Mesothelial cell of epicardium (in vitro differentiated cells): ENCODE results near the gene AGO4. TPM values are rescaled to one million over a fixed set of nuclear protein-coding genes. Genes with fewer than 3 reads are reported as not detected.

Source experiments
- DNase-seq, 2 experiments: peaks; one replicate each; pipeline ENCODE4 v3.0.0; 2021; ENCODE audit warnings: low spot score in 2 of 2; ENCODE audit not compliant: unreplicated experiment in 2 of 2
- H3K27ac Mint-ChIP-seq: 2 replicates; pipeline ENCODE4 v1.8.0; 2021; ENCODE audit warnings: mixed read lengths
- H3K27me3 Mint-ChIP-seq: 2 replicates; pipeline ENCODE4 v1.8.0; 2021; ENCODE audit warnings: low read depth, mixed read lengths
- H3K36me3 Mint-ChIP-seq: 2 replicates; pipeline ENCODE4 v1.8.0; 2021; ENCODE audit warnings: mixed read lengths
- H3K4me1 Mint-ChIP-seq: 2 replicates; pipeline ENCODE4 v1.8.0; 2021; ENCODE audit warnings: mixed read lengths
- H3K4me3 Mint-ChIP-seq: 2 replicates; pipeline ENCODE4 v1.8.0; 2021; ENCODE audit warnings: mild to moderate bottlenecking, moderate library complexity, mixed read lengths
- H3K9me3 Mint-ChIP-seq: 2 replicates; pipeline ENCODE4 v1.8.0; 2021; ENCODE audit warnings: mixed read lengths
- total RNA-seq: library from RNA; stranded (reverse); gene quantifications from 3 replicates; pipeline ENCODE4 v1.2.1, GENCODE V29; 2021
- TF ChIP-seq, protein P1 (sequence below): fragments of 200-600 bp; sonication (generic); IDR thresholded peaks from one replicate; pipeline ENCODE4 v1.5.0; 2021; ENCODE audit warnings: antibody characterized with exemption; ENCODE audit not compliant: unreplicated experiment

Gene AGO4
- total RNA-seq, result 25.1 to 27.1 TPM (median 26.5 TPM) in 3 replicates

DNA sequence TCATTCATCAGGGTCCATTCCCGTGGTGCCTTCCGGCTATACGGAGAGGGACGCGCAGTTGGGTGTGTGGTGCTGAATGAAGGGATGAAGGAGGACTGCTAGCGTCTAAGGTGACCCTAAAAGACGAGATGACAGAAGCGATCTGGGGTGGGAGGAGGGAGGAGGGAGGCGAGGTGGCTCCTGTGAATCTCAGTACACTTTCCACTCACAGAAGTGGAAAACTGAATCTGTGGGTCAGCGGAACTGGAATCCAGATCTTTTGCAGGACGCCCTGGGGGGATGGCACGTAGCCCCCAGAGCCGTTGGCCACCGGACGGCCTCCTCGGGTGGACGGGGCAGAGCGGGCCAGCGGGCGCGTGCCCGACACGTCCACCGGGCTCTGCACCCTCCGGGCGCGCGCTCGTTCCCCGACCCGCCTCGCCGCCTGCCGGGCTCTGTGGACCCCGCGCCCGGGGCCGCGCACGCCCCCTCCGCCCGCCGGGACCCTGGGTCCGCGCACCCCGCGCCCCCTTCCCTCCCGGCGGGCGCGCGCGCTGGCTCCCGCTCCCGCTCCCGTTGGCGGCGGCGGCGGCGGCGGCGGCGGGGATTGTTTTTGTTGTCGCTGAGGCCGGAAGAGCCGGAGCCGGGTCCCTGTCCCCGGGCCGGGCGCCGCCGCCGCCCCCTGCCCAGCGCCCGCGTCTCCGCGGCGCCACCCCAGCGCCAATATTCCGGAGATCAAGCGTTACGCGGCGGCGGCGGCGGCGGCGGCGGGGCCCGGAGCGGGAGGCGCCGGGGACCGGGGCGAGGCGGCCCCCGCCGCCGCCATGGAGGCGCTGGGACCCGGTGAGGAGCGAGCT is at the start of gene AGO4:
Gene AGO4, plus strand, starts transcription at position 403 of the 836 bp plus-strand sequence. Its CDS starts 401 bp downstream, at position 804.
- DNase-seq, result peak; percentile 57 to 60
- Mint-ChIP-seq H3K27ac (peak within 1 kb of the TSS; percentile 95), H3K4me3 (peak within 1 kb of the TSS; percentile 96), H3K36me3 (no peaks in the 10 kb centered on the region), H3K27me3 (no peaks in the 10 kb centered on the region), H3K9me3 (no peaks in the 10 kb centered on the region), H3K4me1 (peaks cover 21% of the 10 kb centered on the region)
- TF ChIP-seq, protein P1, sequence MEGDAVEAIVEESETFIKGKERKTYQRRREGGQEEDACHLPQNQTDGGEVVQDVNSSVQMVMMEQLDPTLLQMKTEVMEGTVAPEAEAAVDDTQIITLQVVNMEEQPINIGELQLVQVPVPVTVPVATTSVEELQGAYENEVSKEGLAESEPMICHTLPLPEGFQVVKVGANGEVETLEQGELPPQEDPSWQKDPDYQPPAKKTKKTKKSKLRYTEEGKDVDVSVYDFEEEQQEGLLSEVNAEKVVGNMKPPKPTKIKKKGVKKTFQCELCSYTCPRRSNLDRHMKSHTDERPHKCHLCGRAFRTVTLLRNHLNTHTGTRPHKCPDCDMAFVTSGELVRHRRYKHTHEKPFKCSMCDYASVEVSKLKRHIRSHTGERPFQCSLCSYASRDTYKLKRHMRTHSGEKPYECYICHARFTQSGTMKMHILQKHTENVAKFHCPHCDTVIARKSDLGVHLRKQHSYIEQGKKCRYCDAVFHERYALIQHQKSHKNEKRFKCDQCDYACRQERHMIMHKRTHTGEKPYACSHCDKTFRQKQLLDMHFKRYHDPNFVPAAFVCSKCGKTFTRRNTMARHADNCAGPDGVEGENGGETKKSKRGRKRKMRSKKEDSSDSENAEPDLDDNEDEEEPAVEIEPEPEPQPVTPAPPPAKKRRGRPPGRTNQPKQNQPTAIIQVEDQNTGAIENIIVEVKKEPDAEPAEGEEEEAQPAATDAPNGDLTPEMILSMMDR, result no peak

DNA sequence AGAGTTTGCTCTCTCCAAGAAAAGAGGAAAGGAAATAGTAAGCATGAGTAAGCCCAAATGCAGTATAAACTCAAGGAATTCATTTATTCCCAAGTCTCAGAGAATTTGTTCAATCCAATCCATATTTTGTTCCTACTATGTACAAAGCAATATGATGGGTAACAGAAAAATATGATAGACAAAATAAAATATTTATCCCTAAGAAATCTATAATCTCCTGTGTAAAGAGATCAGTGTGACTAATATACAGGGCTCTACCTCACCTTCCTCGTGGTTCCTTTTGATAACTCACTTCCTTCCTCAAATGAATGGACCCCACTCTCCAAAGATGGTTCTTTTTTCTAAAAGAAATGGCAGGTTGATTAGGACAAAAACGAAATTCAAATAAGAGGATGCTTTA is 45.7 kb upstream of the AGO4 start:
- H3K27me3 Mint-ChIP-seq, result no peaks in the 10 kb centered on the region
- DNase-seq, result no peak
- H3K9me3 Mint-ChIP-seq, result no peaks in the 10 kb centered on the region
- H3K4me3 Mint-ChIP-seq, result no peak overlapping the region
- TF ChIP-seq, protein P1, result no peak
- no peak overlapping the region for H3K27ac Mint-ChIP-seq
- peaks cover 4% of the 10 kb centered on the region for H3K36me3 Mint-ChIP-seq
- peaks cover 10% of the 10 kb centered on the region for H3K4me1 Mint-ChIP-seq

DNA sequence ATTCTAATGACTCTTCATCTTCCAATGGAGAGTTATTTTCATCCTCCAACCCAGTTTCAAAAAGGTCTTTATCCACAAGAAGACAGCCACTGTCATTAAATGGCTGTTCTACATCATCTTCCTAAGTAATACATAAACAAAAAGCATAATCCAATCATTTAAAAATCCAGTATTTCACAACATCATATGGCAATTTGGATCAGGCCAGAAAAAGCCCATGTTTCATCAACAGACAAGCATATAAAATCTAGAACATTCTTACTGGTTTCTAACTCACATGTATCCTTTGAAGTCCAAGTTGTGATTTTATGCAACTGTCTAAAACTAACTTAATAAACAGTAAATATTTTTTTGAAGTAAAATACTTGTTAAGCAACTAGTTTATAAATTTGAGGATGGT is 44.6 kb upstream of the AGO4 start:
- no peaks in the 10 kb centered on the region for H3K27me3 Mint-ChIP-seq
- peaks cover 4% of the 10 kb centered on the region for H3K36me3 Mint-ChIP-seq
- peaks cover 10% of the 10 kb centered on the region for H3K4me1 Mint-ChIP-seq
- no peak overlapping the region for H3K27ac Mint-ChIP-seq
- no peaks in the 10 kb centered on the region for H3K9me3 Mint-ChIP-seq
- TF ChIP-seq, protein P1, result no peak
- DNase-seq, result no peak
- no peak overlapping the region for H3K4me3 Mint-ChIP-seq

DNA sequence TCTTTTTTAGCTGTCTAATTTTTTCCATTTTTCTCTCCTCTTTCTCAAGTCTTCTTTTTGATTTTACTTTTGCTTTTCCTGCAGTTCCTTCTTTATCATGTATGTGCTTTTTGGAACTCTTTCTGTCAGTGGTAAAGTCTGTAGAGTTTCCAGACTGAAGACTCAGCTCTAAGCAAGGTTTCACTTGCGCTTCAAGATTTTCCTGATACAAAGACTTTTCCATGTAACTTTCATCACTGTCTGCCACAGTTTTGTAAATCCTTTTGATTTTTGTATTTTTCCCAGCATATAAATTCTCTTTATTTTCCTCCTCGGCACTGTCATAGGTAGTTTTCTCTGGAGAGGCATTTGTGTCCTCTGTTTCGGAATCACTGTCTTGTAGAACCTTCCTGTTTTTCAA is 43.5 kb upstream of the AGO4 start:
- TF ChIP-seq, protein P1, result no peak
- Mint-ChIP-seq H3K4me3 (no peak overlapping the region), H3K27me3 (no peaks in the 10 kb centered on the region), H3K36me3 (peaks cover 4% of the 10 kb centered on the region), H3K4me1 (peaks cover 11% of the 10 kb centered on the region), H3K9me3 (no peaks in the 10 kb centered on the region), H3K27ac (no peak overlapping the region)
- no peak for DNase-seq

DNA sequence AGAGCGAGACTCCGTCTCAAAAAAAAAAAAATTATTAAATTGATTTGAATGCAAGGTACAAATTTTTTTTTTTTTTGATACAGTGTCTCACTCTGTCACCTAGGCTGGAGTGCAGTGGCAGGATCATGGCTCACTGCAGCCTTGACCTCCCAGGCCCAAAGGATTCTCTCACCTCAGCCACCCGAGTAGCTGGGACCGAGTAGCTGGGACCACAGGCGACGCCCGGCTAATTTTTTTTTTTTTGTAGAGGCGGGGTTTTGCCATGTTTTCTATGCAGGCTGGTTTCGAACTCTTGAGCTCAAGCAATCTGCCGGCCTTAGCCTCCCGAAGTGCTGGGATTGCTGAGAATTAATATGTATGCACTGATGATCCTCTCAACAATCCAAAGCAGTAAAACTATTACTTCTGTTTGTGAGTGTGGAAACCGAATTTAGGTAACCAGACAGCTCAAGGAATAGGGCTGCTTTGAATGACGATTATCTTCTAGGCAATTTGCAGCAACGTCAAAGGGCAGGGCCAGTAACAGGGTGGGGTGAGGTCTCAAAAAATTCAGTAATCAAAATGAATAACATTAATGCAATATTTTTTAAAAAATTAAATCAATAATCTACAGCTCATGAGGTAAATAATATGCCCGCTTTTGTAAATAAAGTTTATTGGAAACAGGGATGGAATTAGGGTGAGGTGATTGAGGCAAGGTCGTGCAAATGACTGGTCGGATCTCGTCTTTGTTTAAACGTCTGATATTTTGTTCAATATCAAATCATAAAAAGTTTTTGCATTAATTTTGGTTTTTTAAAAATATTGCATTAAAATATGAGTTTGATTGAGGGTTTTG is 39.2 kb upstream of the AGO4 start:
- H3K4me3 Mint-ChIP-seq, result peak overlapping the region; percentile 95
- peak overlapping the region; percentile 90 for H3K27ac Mint-ChIP-seq
- no peaks in the 10 kb centered on the region for H3K9me3 Mint-ChIP-seq
- H3K36me3 Mint-ChIP-seq, result no peaks in the 10 kb centered on the region
- TF ChIP-seq, protein P1, result no peak
- no peak for DNase-seq
- H3K27me3 Mint-ChIP-seq, result no peaks in the 10 kb centered on the region
- H3K4me1 Mint-ChIP-seq, result peaks cover 5% of the 10 kb centered on the region
